WTC11 (cell line): ENCODE results near the gene FRMD6. TPM values are rescaled to one million over a fixed set of nuclear protein-coding genes. Genes with fewer than 3 reads are reported as not detected.

Experiments
- ATAC-seq: fragments of 200-7000 bp; cut with Tn5 transposase; 2 replicates; pipeline ENCODE4 v1.10.0; 2021; ENCODE audit warnings: mild to moderate bottlenecking, moderate library complexity
- CTCF ChIA-PET: fragments of 300-600 bp; sonication (Branson Sonifier 250); formaldehyde crosslinking; loops from one replicate; lab custom pipeline; 2021; ENCODE audit warnings: antibody characterized with exemption; lab: Charles Lee
- POLR2A ChIA-PET: fragments of 350-600 bp; sonication (Branson Sonifier 250); formaldehyde crosslinking; loops from one replicate; lab custom pipeline; 2021; ENCODE audit warnings: antibody characterized with exemption; lab: Charles Lee
- DNase-seq: peaks from one replicate; pipeline ENCODE4 v3.0.0; 2021; ENCODE audit warnings: low spot score
- H3K27ac Mint-ChIP-seq: 2 replicates; pipeline ENCODE4 v1.8.0; 2021; ENCODE audit warnings: mixed read lengths
- H3K27me3 Mint-ChIP-seq: 2 replicates; pipeline ENCODE4 v1.8.0; 2021; ENCODE audit warnings: low read depth, mild to moderate bottlenecking, moderate library complexity, mixed read lengths
- H3K36me3 Mint-ChIP-seq: 2 replicates; pipeline ENCODE4 v1.8.0; 2021; ENCODE audit warnings: mixed read lengths
- H3K4me1 Mint-ChIP-seq: 2 replicates; pipeline ENCODE4 v1.8.0; 2022; ENCODE audit warnings: mixed read lengths
- H3K4me3 Mint-ChIP-seq: 2 replicates; pipeline ENCODE4 v1.8.0; 2021; ENCODE audit warnings: mild to moderate bottlenecking, moderate library complexity, mixed read lengths
- H3K9me3 Mint-ChIP-seq: 2 replicates; pipeline ENCODE4 v1.8.0; 2021; ENCODE audit warnings: mixed read lengths
- AR ChIP-seq: fragments of 250-450 bp; sonication (Bioruptor Pico); IDR thresholded peaks from 2 replicates; pipeline ENCODE4 v1.9.0; 2021; ENCODE audit warnings: mild to moderate bottlenecking
- E2F1 ChIP-seq: sonication (generic); formaldehyde crosslinking; IDR thresholded peaks from 2 replicates; pipeline ENCODE4 v1.8.0; 2022; ENCODE audit warnings: mild to moderate bottlenecking, missing genetic modification reagents
- FOXJ3 ChIP-seq: sonication (generic); formaldehyde crosslinking; IDR thresholded peaks from 2 replicates; pipeline ENCODE4 v1.9.0; 2021; ENCODE audit warnings: missing genetic modification reagents, mild to moderate bottlenecking, borderline replicate concordance
- FOXP1 ChIP-seq: sonication (generic); formaldehyde crosslinking; IDR thresholded peaks from 2 replicates; pipeline ENCODE4 v1.8.0; 2022; ENCODE audit warnings: missing genetic modification reagents, mild to moderate bottlenecking, moderate library complexity, borderline replicate concordance
- MXD4 ChIP-seq: fragments of 250-450 bp; sonication (Bioruptor Pico); IDR thresholded peaks from 2 replicates; pipeline ENCODE4 v1.8.0; 2021; ENCODE audit warnings: mild to moderate bottlenecking, moderate library complexity, borderline replicate concordance
- MYBL2 ChIP-seq: sonication (generic); formaldehyde crosslinking; IDR thresholded peaks from 2 replicates; pipeline ENCODE4 v1.8.1; 2023; ENCODE audit warnings: mild to moderate bottlenecking, moderate library complexity, missing genetic modification reagents
- NFATC4 ChIP-seq: fragments of 250-450 bp; sonication (Bioruptor Pico); IDR thresholded peaks from 2 replicates; pipeline ENCODE4 v1.9.0; 2021; ENCODE audit warnings: mild to moderate bottlenecking
- NFYB ChIP-seq: sonication (generic); formaldehyde crosslinking; conservative IDR thresholded peaks from 2 replicates; pipeline ENCODE4 v1.8.0; 2022; ENCODE audit warnings: low read depth, missing genetic modification reagents
- NR2C2 ChIP-seq: sonication (generic); formaldehyde crosslinking; IDR thresholded peaks from 2 replicates; pipeline ENCODE4 v1.8.0; 2022; ENCODE audit warnings: mild to moderate bottlenecking, missing genetic modification reagents
- OVOL2 ChIP-seq: fragments of 250-450 bp; sonication (Bioruptor Pico); IDR thresholded peaks from 2 replicates; pipeline ENCODE4 v1.9.0; 2021; ENCODE audit warnings: mild to moderate bottlenecking, borderline replicate concordance
- PRDM15 ChIP-seq: sonication (generic); formaldehyde crosslinking; IDR thresholded peaks from 2 replicates; pipeline ENCODE4 v1.8.0; 2022; ENCODE audit warnings: missing genetic modification reagents
- PREB ChIP-seq: sonication (generic); formaldehyde crosslinking; IDR thresholded peaks from 2 replicates; pipeline ENCODE4 v1.8.1; 2022; ENCODE audit warnings: mild to moderate bottlenecking, missing genetic modification reagents, moderate library complexity, borderline replicate concordance
- SMAD4 ChIP-seq: sonication (generic); formaldehyde crosslinking; IDR thresholded peaks from 2 replicates; pipeline ENCODE4 v1.8.0; 2022; ENCODE audit warnings: mild to moderate bottlenecking, missing genetic modification reagents
- TEAD1 ChIP-seq: sonication (generic); formaldehyde crosslinking; IDR thresholded peaks from 2 replicates; pipeline ENCODE4 v1.8.0; 2022; ENCODE audit warnings: mild to moderate bottlenecking, missing genetic modification reagents
- TEAD4 ChIP-seq: sonication (generic); formaldehyde crosslinking; IDR thresholded peaks from 2 replicates; pipeline ENCODE4 v1.8.0; 2022; ENCODE audit warnings: mild to moderate bottlenecking, missing genetic modification reagents
- TP53 ChIP-seq: sonication (generic); formaldehyde crosslinking; IDR thresholded peaks from 2 replicates; pipeline ENCODE4 v1.8.1; 2023; ENCODE audit warnings: mild to moderate bottlenecking, missing genetic modification reagents
- ZNF121 ChIP-seq: sonication (generic); formaldehyde crosslinking; IDR thresholded peaks from 2 replicates; pipeline ENCODE4 v1.8.0; 2023; ENCODE audit warnings: missing genetic modification reagents
- ZNF219 ChIP-seq: sonication (generic); formaldehyde crosslinking; IDR thresholded peaks from 2 replicates; pipeline ENCODE4 v1.8.0; 2023; ENCODE audit warnings: missing genetic modification reagents, mild to moderate bottlenecking, borderline replicate concordance
- ZNF396 ChIP-seq: fragments of 250-450 bp; sonication (Bioruptor Pico); IDR thresholded peaks from 2 replicates; pipeline ENCODE4 v1.8.0; 2021; ENCODE audit warnings: mild to moderate bottlenecking, moderate library complexity, borderline replicate concordance
- total RNA-seq: library from RNA; stranded (reverse); gene quantifications from 3 replicates; pipeline ENCODE4 v1.2.3, GENCODE V29; 2021
- TF ChIP-seq, protein P1 (sequence below): fragments of 250-450 bp; sonication (Bioruptor Pico); IDR thresholded peaks from 2 replicates; pipeline ENCODE4 v1.9.0; 2021; ENCODE audit warnings: moderate library complexity, mild to moderate bottlenecking, inconsistent platforms, borderline replicate concordance
- TF ChIP-seq, protein P2 (sequence below): fragments of 250-450 bp; sonication (Bioruptor Pico); IDR thresholded peaks from 2 replicates; pipeline ENCODE4 v1.8.0; 2021; ENCODE audit warnings: mild to moderate bottlenecking

The FRMD6 gene
- total RNA-seq, 1 experiment from 2014 or later: 21.8 TPM

- TF ChIP-seq MXD4 (CRISPR knock-in tag): no peak
These were observed 9.0 kb downstream of the FRMD6 start (continued) for GRCh38 chr14:51660741-51661140.

DNA sequence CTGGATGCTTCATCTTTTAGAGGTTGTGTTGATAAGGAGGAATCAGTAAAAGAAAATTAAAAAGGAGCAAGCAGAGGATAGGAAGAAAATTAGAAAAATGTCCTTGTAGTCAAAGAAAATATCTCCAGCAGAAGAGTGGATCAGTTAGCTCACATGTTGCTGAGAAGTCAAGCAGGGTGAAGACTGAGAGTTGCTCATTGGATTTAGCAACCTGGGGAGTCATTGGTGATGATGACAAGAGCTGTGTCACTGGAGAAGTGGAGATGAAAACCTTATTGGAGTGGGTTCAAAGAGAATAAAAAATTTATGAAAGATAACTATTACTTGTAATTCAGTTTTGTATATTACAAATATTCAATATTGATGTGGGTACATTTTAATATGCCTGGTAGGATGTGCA, 9.8 kb downstream of the FRMD6 start:
- H3K4me1 Mint-ChIP-seq: peaks cover 25% of the 10 kb centered on the region
- CTCF ChIA-PET: no interaction called here
- POLR2A ChIA-PET: no interaction called here

More for the DNA sequence above, 9.8 kb downstream of the FRMD6 start:
- Mint-ChIP-seq H3K4me3 (no peak overlapping the region), H3K9me3 (peaks cover 14% of the 10 kb centered on the region), H3K27ac (0 out of 2 replicates have a peak overlapping the region, but pooled peaks have one; percentile 32), H3K36me3 (peaks cover 12% of the 10 kb centered on the region), H3K27me3 (no peaks in the 10 kb centered on the region)
- no peak for TF ChIP-seq ZNF121 (CRISPR knock-in tag)
- TF ChIP-seq NR2C2 (CRISPR knock-in tag): no peak
- TF ChIP-seq FOXJ3 (CRISPR knock-in tag): no peak
- no peak for TF ChIP-seq NFATC4 (CRISPR knock-in tag)
- TF ChIP-seq AR (CRISPR knock-in tag): no peak
- no peak for TF ChIP-seq PRDM15 (CRISPR knock-in tag)
- TF ChIP-seq, protein P1, sequence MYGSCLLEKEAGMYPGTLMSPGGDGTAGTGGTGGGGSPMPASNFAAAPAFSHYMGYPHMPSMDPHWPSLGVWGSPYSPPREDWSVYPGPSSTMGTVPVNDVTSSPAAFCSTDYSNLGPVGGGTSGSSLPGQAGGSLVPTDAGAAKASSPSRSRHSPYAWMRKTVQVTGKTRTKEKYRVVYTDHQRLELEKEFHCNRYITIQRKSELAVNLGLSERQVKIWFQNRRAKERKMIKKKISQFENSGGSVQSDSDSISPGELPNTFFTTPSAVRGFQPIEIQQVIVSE (CRISPR knock-in tag): no peak
- no peak for TF ChIP-seq TEAD1 (CRISPR knock-in tag)
- no peak for TF ChIP-seq TP53
- no peak for TF ChIP-seq NFYB (CRISPR knock-in tag)
- no peak for TF ChIP-seq OVOL2 (CRISPR knock-in tag)
- no peak for TF ChIP-seq ZNF396 (CRISPR knock-in tag)
- no peak for TF ChIP-seq ZNF219 (CRISPR knock-in tag)
- TF ChIP-seq E2F1 (CRISPR knock-in tag): no peak
- TF ChIP-seq FOXP1 (CRISPR knock-in tag): no peak
- no peak for TF ChIP-seq TEAD4
- TF ChIP-seq, protein P2, sequence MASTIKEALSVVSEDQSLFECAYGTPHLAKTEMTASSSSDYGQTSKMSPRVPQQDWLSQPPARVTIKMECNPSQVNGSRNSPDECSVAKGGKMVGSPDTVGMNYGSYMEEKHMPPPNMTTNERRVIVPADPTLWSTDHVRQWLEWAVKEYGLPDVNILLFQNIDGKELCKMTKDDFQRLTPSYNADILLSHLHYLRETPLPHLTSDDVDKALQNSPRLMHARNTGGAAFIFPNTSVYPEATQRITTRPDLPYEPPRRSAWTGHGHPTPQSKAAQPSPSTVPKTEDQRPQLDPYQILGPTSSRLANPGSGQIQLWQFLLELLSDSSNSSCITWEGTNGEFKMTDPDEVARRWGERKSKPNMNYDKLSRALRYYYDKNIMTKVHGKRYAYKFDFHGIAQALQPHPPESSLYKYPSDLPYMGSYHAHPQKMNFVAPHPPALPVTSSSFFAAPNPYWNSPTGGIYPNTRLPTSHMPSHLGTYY (CRISPR knock-in tag): no peak
- no peak for TF ChIP-seq SMAD4 (CRISPR knock-in tag)
- TF ChIP-seq PREB (CRISPR knock-in tag): no peak
- TF ChIP-seq MYBL2 (CRISPR knock-in tag): no peak
- DNase-seq: no peak
- ATAC-seq: no peak
